Mucosa of gallbladder (tissue), 1 donor: ENCODE results near the gene CDIP1. TPM values are rescaled to one million over a fixed set of nuclear protein-coding genes. Genes with fewer than 3 reads are reported as not detected.

Source experiments
- total RNA-seq: library from RNA; stranded (reverse); gene quantifications from one replicate; pipeline ENCODE4 v1.2.1, GENCODE V29; 2021
- donor health status: DM: no; HTN: no; CAD: no.

CDIP1 gene
- total RNA-seq, 1 donor from 2014 or later = 38.7 TPM

Other genes with a start within 250 kb of the CDIP1 start
- gene GLIS2, start 222.7 kb downstream of the CDIP1 start, total RNA-seq = 22.2 TPM
- 27.5 TPM for gene PAM16, start 187.5 kb downstream of the CDIP1 start, total RNA-seq
- gene VASN, start 166.9 kb downstream of the CDIP1 start, total RNA-seq = 31.5 TPM
- gene CORO7, start 122.2 kb downstream of the CDIP1 start, total RNA-seq = 58.3 TPM
- gene DNAJA3, start 112.9 kb downstream of the CDIP1 start, total RNA-seq = 41.0 TPM
- gene NMRAL1, start 64.1 kb downstream of the CDIP1 start, total RNA-seq = 58.9 TPM
- 85.2 TPM for gene HMOX2, start 62.4 kb downstream of the CDIP1 start, total RNA-seq
- 0.06 TPM for gene C16orf96, start 17.6 kb upstream of the CDIP1 start, total RNA-seq
- 49.1 TPM for gene UBALD1, start 76.1 kb upstream of the CDIP1 start, total RNA-seq
- 127 TPM for gene MGRN1, start 86.1 kb upstream of the CDIP1 start, total RNA-seq
- 67.0 TPM for gene NUDT16L1, start 154.8 kb upstream of the CDIP1 start, total RNA-seq
- 27.1 TPM for gene ANKS3, start 195.5 kb upstream of the CDIP1 start, total RNA-seq
- 2.5 TPM for gene DNAAF8, start 195.8 kb upstream of the CDIP1 start, total RNA-seq
- gene ZNF500, start 228.4 kb upstream of the CDIP1 start, total RNA-seq = 23.4 TPM
- gene SEPTIN12, start 249.6 kb upstream of the CDIP1 start, total RNA-seq = not detected